Gastroesophageal sphincter (tissue), 4 donors: ENCODE measurements around the gene NPHP3. TPM values are rescaled to one million over a fixed set of nuclear protein-coding genes. Genes with fewer than 3 reads are reported as not detected.
A peak's percentile ranks its signal among the peaks of the same experiment; 100 is the strongest.

Source experiments
- ATAC-seq: fragments of 150-250 bp; one replicate; pipeline ENCODE4 v1.9.1; 2016; ENCODE audit warnings: mild to moderate bottlenecking, moderate library complexity
- H3K27ac ChIP-seq, 4 donors: fragments of 200-600 bp; sonication (generic) in 3 of 4; 1 replicate in 3 of 4; 2 replicates in 1 of 4; pipeline ENCODE4 v1.5.1; 2016 to 2019
- H3K27me3 ChIP-seq: fragments of 200-600 bp; sonication (generic); one replicate; pipeline ENCODE4 v1.5.1; 2019
- H3K36me3 ChIP-seq, 2 donors: fragments of 200-600 bp; sonication (generic); one replicate each; pipeline ENCODE4 v1.5.1; 2019; ENCODE audit warnings: control low read depth in 1 of 2
- H3K4me1 ChIP-seq, 3 donors: fragments of 200-600 bp; sonication (generic); 1 replicate in 2 of 3; 2 replicates in 1 of 3; pipeline ENCODE4 v1.5.1; 2016 to 2019; ENCODE audit warnings: control low read depth in 2 of 3
- H3K4me3 ChIP-seq, 2 donors: fragments of 200-600 bp; sonication (generic); one replicate each; pipeline ENCODE4 v1.5.1; 2019; ENCODE audit warnings: mild to moderate bottlenecking in 1 of 2, moderate library complexity in 1 of 2
- H3K9me3 ChIP-seq, 3 donors: fragments of 200-600 bp; sonication (generic); one replicate each; pipeline ENCODE4 v1.5.1; 2017 to 2019; ENCODE audit warnings: control low read depth in 2 of 3
- EP300 ChIP-seq: sonication (generic); formaldehyde crosslinking; IDR thresholded peaks from one replicate; pipeline ENCODE4 v1.6.1; 2017; ENCODE audit warnings: antibody characterized with exemption, mild to moderate bottlenecking
- POLR2A ChIP-seq, 2 donors: fragments of 450-650 bp; IDR thresholded peaks; one replicate each; pipeline ENCODE4 v1.6.1; 2017; ENCODE audit warnings: antibody characterized with exemption in 2 of 2, mild to moderate bottlenecking in 2 of 2, moderate library complexity in 1 of 2
- POLR2AphosphoS5 ChIP-seq: sonication (generic); formaldehyde crosslinking; IDR thresholded peaks from one replicate; pipeline ENCODE4 v1.6.1; 2017; ENCODE audit warnings: antibody characterized with exemption
- WGBS, 2 donors: methylation state at CpG; one replicate each; pipeline ENCODE4 v1.1.5; 2018; ENCODE audit warnings: low coverage in 1 of 2; 5-methylcytosine and 5-hydroxymethylcytosine counted together
- total RNA-seq, 4 donors: library from RNA; depleted of rRNA; stranded (reverse); fragments of >200 nt; gene quantifications; one replicate each; pipeline ENCODE4 v1.1.0, GENCODE V29; 2016
- TF ChIP-seq, protein P1 (sequence below), 4 experiments: fragments of 200-600 bp in 2 of 4; fragments of 450-650 bp in 2 of 4; sonication (generic) in 1 of 4; IDR thresholded peaks; one replicate each; pipeline ENCODE4 v1.5.1; 2017 to 2019; ENCODE audit warnings: antibody characterized with exemption in 4 of 4, mild to moderate bottlenecking in 2 of 4, moderate library complexity in 2 of 4

The NPHP3 gene
- total RNA-seq, 4 donors from 2014 or later, result 20.5 to 49.8 (median 37.6) TPM

DNA sequence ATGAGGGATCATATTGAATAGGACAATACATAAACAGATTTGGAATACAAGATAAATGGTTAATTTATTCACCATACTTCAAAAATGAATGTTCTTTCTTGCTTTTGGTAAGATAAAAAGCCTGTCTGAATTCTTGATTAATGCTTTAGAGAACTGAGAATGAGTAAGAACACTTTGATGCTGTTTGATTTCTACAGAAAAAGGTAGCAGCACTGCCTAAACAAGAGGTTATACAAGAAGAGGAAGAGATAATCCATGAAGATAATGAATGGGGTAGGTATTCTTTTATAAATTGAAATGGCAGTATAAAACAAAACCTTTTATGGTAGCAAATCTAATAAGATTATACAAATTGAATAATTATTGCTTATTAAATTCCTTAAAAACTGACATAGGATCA lies 46.8 kb downstream of the NPHP3 start:
- ATAC-seq, result no peak
- TF ChIP-seq EP300 (no peak), POLR2AphosphoS5 (no peak)
- TF ChIP-seq, protein P1, sequence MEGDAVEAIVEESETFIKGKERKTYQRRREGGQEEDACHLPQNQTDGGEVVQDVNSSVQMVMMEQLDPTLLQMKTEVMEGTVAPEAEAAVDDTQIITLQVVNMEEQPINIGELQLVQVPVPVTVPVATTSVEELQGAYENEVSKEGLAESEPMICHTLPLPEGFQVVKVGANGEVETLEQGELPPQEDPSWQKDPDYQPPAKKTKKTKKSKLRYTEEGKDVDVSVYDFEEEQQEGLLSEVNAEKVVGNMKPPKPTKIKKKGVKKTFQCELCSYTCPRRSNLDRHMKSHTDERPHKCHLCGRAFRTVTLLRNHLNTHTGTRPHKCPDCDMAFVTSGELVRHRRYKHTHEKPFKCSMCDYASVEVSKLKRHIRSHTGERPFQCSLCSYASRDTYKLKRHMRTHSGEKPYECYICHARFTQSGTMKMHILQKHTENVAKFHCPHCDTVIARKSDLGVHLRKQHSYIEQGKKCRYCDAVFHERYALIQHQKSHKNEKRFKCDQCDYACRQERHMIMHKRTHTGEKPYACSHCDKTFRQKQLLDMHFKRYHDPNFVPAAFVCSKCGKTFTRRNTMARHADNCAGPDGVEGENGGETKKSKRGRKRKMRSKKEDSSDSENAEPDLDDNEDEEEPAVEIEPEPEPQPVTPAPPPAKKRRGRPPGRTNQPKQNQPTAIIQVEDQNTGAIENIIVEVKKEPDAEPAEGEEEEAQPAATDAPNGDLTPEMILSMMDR (IDR thresholded peaks at IDR 0.05), result no peak
- Histone ChIP-seq H3K9me3 (no peaks in the 10 kb centered on the region), H3K4me1 (no peaks in the 10 kb centered on the region), H3K36me3 (peaks cover 13 to 92% of the 10 kb centered on the region in 2 donors), H3K4me3 (no peak overlapping the region), H3K27me3 (no peaks in the 10 kb centered on the region), H3K27ac (no peak overlapping the region)

DNA sequence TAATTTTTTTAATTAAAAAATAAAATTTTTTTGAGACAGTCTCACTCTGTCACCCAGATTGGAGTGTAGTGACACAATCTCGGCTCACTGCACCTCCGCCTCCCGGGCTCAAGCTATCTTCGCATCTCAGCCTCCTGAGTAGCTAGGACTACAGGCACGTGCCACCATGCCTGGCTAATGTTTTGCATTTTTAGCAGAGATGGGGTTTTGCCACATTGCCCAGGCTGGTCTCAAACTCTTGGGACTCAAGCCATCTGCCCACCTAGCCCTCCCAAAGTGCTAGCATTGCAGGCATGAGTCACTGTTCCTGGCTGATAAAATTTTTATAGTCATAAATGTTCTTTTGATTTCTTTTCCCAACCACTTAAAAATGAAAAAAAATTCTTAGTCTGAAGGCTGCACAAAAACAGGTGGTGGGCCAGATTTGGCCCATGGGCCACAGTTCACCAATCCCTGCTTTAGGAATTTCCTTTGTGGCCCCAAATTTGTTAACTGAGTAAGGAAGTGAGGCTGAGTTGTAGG lies 52.9 kb downstream of the NPHP3 start:
- peaks cover 0 to 8% (median 0%) of the 10 kb centered on the region in 3 donors for H3K4me1 ChIP-seq
- no peak for TF ChIP-seq POLR2AphosphoS5
- peaks cover 8 to 56% of the 10 kb centered on the region in 2 donors for H3K36me3 ChIP-seq
- no peak overlapping the region for H3K4me3 ChIP-seq
- no peak for ATAC-seq
- 67 to 86% methylated on average over 1 to 5 of the region's 5 CpGs for WGBS, 2 donors
- H3K27me3 ChIP-seq, result no peaks in the 10 kb centered on the region
- H3K9me3 ChIP-seq, result no peaks in the 10 kb centered on the region
- no peak overlapping the region for H3K27ac ChIP-seq

GRCh38 chr3:132665230-132665745 lies 56.9 kb downstream of the NPHP3 start:
- Histone ChIP-seq H3K4me1 (peaks cover 4 to 31% (median 9%) of the 10 kb centered on the region in 3 donors), H3K4me3 (no peak overlapping the region), H3K9me3 (no peaks in the 10 kb centered on the region), H3K36me3 (peaks cover 0 to 22% of the 10 kb centered on the region in 2 donors), H3K27ac (no peak overlapping the region), H3K27me3 (no peaks in the 10 kb centered on the region)
- TF ChIP-seq POLR2AphosphoS5, result no peak
- no peak for TF ChIP-seq POLR2A (IDR thresholded peaks at IDR 0.05)
- TF ChIP-seq, protein P1 (IDR thresholded peaks at IDR 0.05), result no peak
- TF ChIP-seq EP300, result no peak
- ATAC-seq, result no peak
- 14 to 41% methylated on average over 3 of the region's 3 CpGs for WGBS, 2 donors

DNA sequence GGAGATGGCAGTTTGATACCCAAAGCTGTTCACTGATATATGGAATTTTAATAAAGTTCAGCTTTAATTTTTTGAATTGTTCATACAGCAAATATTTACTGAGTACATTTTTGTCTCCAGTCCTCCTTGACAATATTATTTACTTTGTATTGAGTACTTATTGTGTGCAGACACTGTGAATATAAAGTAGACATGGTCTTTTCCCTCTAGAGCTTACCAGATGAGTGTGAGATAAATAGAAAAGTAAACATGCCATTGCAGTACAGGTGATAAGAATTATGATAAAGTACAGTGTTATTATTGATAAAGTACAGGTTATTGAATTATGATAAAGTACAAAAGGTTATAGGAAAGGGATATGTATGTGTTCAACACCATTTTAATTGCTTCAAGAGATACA lies 60.0 kb downstream of the NPHP3 start:
- no peaks in the 10 kb centered on the region for H3K27me3 ChIP-seq
- peaks cover 4 to 48% (median 15%) of the 10 kb centered on the region in 3 donors for H3K4me1 ChIP-seq
- H3K4me3 ChIP-seq, result no peak overlapping the region
- H3K27ac ChIP-seq, result no peak overlapping the region
- H3K9me3 ChIP-seq, result no peaks in the 10 kb centered on the region
- peaks cover 0 to 8% of the 10 kb centered on the region in 2 donors for H3K36me3 ChIP-seq
- no peak for ATAC-seq
- TF ChIP-seq POLR2A (IDR thresholded peaks at IDR 0.05), result no peak
- TF ChIP-seq EP300, result no peak
- TF ChIP-seq, protein P1 (IDR thresholded peaks at IDR 0.05), result no peak
- TF ChIP-seq POLR2AphosphoS5, result no peak

DNA sequence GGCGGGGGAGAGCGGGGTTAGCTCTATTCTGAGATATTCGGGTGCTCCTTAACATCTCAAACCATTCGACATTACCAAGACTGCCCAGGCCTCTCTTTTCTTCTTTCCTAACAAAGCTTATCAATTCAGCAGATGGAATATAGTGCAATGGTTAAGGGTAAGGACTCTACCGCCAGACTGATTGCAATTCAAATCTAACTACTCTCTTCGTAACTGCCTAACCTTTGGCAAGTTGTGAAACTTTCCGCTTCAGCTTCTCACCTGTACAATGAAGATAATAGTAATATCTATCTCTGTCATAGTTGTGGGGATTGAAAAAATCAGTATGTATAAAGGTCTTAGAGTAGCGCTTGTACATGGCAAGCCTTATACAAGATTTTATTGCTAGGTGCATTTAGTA lies 61.1 kb downstream of the NPHP3 start:
- WGBS, 2 donors, result 6 to 12% methylated on average over 8 of the region's 8 CpGs
- TF ChIP-seq, protein P1 (IDR thresholded peaks at IDR 0.05), result no peak
- TF ChIP-seq POLR2AphosphoS5 (no peak), EP300 (no peak), POLR2A (IDR thresholded peaks at IDR 0.05) (no peak)
- Histone ChIP-seq H3K36me3 (no peaks in the 10 kb centered on the region), H3K4me1 (peaks cover 4 to 48% (median 15%) of the 10 kb centered on the region in 3 donors), H3K4me3 (peak overlapping the region; percentile 78 to 92), H3K27ac (peak overlapping the region in 3 of 4 donors; percentile 95 to 96 (median 96)), H3K9me3 (no peaks in the 10 kb centered on the region), H3K27me3 (no peaks in the 10 kb centered on the region)
- no peak for ATAC-seq
